SKM-1 treated with dmso at 0.1 percent for 144 hours (cell line): ENCODE data around the gene WDR37.

Source experiments
- DNase-seq: peaks from one replicate; lab custom pipeline; 2025; ENCODE audit not compliant: unreplicated experiment; lab: John Stamatoyannopoulos, UW

Gene WDR37

GRCh38 chr10:1162481-1163203, 106.5 kb downstream of the WDR37 start:
- no peak for DNase-seq

- DNase-seq, result no peak
These were observed 107.0 kb downstream of the WDR37 start for GRCh38 chr10:1163204-1163660.

- DNase-seq, result no peak
These were observed 107.6 kb downstream of the WDR37 start for GRCh38 chr10:1163831-1164230.

GRCh38 chr10:1166101-1166827, 110.1 kb downstream of the WDR37 start:
- no peak for DNase-seq

- DNase-seq, result no peak
These were observed 110.7 kb downstream of the WDR37 start for GRCh38 chr10:1166828-1167275.

GRCh38 chr10:1168763-1169162, 112.6 kb downstream of the WDR37 start:
- no peak for DNase-seq

GRCh38 chr10:1169186-1169885, 113.2 kb downstream of the WDR37 start:
- no peak for DNase-seq

- no peak for DNase-seq
These were observed 114.0 kb downstream of the WDR37 start for GRCh38 chr10:1169981-1170866.

GRCh38 chr10:1170867-1171180, 114.6 kb downstream of the WDR37 start:
- DNase-seq, result no peak

- no peak for DNase-seq
These were observed 115.0 kb downstream of the WDR37 start for GRCh38 chr10:1171182-1171581.

GRCh38 chr10:1171586-1171985, 115.4 kb downstream of the WDR37 start:
- DNase-seq, result no peak

- no peak for DNase-seq
These were observed 116.2 kb downstream of the WDR37 start for GRCh38 chr10:1172256-1172984.

- no peak for DNase-seq
These were observed 116.9 kb downstream of the WDR37 start for GRCh38 chr10:1173091-1173490.

GRCh38 chr10:1174022-1174421, 117.8 kb downstream of the WDR37 start:
- no peak for DNase-seq

GRCh38 chr10:1175956-1176565, 119.9 kb downstream of the WDR37 start:
- no peak for DNase-seq

GRCh38 chr10:1177936-1178335, 121.8 kb downstream of the WDR37 start:
- no peak for DNase-seq

- DNase-seq, result no peak
These were observed 122.3 kb downstream of the WDR37 start for GRCh38 chr10:1178506-1178905.

- no peak for DNase-seq
These were observed 123.3 kb downstream of the WDR37 start for GRCh38 chr10:1179346-1180070.

- no peak for DNase-seq
These were observed 124.0 kb downstream of the WDR37 start for GRCh38 chr10:1180071-1180730.
